Panc1 (cell line): ENCODE measurements around the gene TNN.

Experiments
- CTCF ChIP-seq: fragments of 450-650 bp; IDR thresholded peaks from 2 replicates; pipeline ENCODE4 v1.5.1; 2017; ENCODE audit warnings: mild to moderate bottlenecking
- POLR2AphosphoS5 ChIP-seq: IDR thresholded peaks from 2 replicates; pipeline ENCODE4 v1.6.1; 2012; ENCODE audit warnings: mild to moderate bottlenecking, low read depth, low read length, moderate library complexity
- REST ChIP-seq, 2 experiments: IDR thresholded peaks; 2 replicates each; pipeline ENCODE4 v1.6.1; 2011 to 2012; ENCODE audit warnings: low read depth in 2 of 2, control low read depth in 1 of 2, low read length in 1 of 2, mild to moderate bottlenecking in 1 of 2, moderate library complexity in 1 of 2; ENCODE audit not compliant: insufficient read depth in 1 of 2

- TF ChIP-seq CTCF (no peak), REST (IDR thresholded peaks at IDR 0.05; ENCODE audit: insufficient read depth in 1 of 2, low read depth in 2 of 2, low read length in 1 of 2) (no peak), POLR2AphosphoS5 (no peak)
These were observed 62.5 kb downstream of the TNN start for GRCh38 chr1:175129997-175130648.
